Sigmoid colon (tissue), 7 donors: Measurements from ENCODE around the gene EHD3. TPM values are rescaled to one million over a fixed set of nuclear protein-coding genes. Genes with fewer than 3 reads are reported as not detected.

Source experiments
- DNase-seq: peaks from one replicate; pipeline ENCODE4 v3.0.0-alpha.2; 2019
- H3K27ac ChIP-seq, 4 donors: fragments of 200-600 bp; sonication (generic); one replicate each; pipeline ENCODE4 v1.5.1; 2016 to 2019; ENCODE audit warnings: mild to moderate bottlenecking in 1 of 4
- H3K27me3 ChIP-seq, 3 donors: fragments of 200-600 bp; sonication (generic); one replicate each; pipeline ENCODE4 v1.5.1; 2019; ENCODE audit warnings: mild to moderate bottlenecking in 1 of 3
- H3K36me3 ChIP-seq, 4 donors: fragments of 200-600 bp; sonication (generic); one replicate each; pipeline ENCODE4 v1.5.1; 2016 to 2019
- H3K4me1 ChIP-seq, 4 donors: fragments of 200-600 bp; sonication (generic); one replicate each; pipeline ENCODE4 v1.5.1; 2017 to 2019
- H3K4me3 ChIP-seq, 4 donors: fragments of 200-600 bp; sonication (generic); one replicate each; pipeline ENCODE4 v1.5.1; 2017 to 2019; ENCODE audit warnings: mild to moderate bottlenecking in 2 of 4, moderate library complexity in 1 of 4
- H3K9me3 ChIP-seq, 4 donors: fragments of 200-600 bp in 3 of 4; sonication (generic) in 3 of 4; one replicate each; pipeline versions ENCODE4 v1.5.1 to v1.6.1; 2013 to 2019
- CTCF ChIP-seq, 4 experiments: fragments of 450-650 bp in 3 of 4; fragments of 200-600 bp in 1 of 4; IDR thresholded peaks; one replicate each; pipeline ENCODE4 v1.5.1; 2016 to 2019; ENCODE audit warnings: antibody characterized with exemption in 4 of 4, mild to moderate bottlenecking in 3 of 4, moderate library complexity in 2 of 4
- EP300 ChIP-seq, 4 donors: sonication (generic); formaldehyde crosslinking; IDR thresholded peaks; one replicate each; pipeline ENCODE4 v1.6.1; 2017; ENCODE audit warnings: antibody characterized with exemption in 4 of 4
- POLR2A ChIP-seq, 2 donors: fragments of 450-650 bp; IDR thresholded peaks; one replicate each; pipeline ENCODE4 v1.6.1; 2016; ENCODE audit warnings: antibody characterized with exemption in 2 of 2, mild to moderate bottlenecking in 2 of 2, moderate library complexity in 2 of 2
- POLR2AphosphoS5 ChIP-seq, 4 donors: sonication (generic); formaldehyde crosslinking; IDR thresholded peaks; one replicate each; pipeline ENCODE4 v1.6.1; 2017; ENCODE audit warnings: antibody characterized with exemption in 4 of 4
- WGBS, 2 donors: extraction: QIAGEN DNeasy Blood & Tissue Kit; methylation state at CpG; one replicate each; pipeline ENCODE4 v1.1.7; 2013; 5-methylcytosine and 5-hydroxymethylcytosine counted together
- intact Hi-C: fragments of 100-400 bp; cut with DNase I; formaldehyde crosslinking; loops from one replicate; pipeline ENCODE4 v1.15.1; 2023
- polyA plus RNA-seq, 3 donors: library from polyadenylated mRNA; stranded (reverse); fragments of 200-250 nt; gene quantifications; one replicate each; pipeline ENCODE4 v1.2.3, GENCODE V29; 2013
- total RNA-seq, 4 donors: library from RNA; depleted of rRNA; stranded (reverse); fragments of >200 nt; gene quantifications; one replicate each; pipeline ENCODE4 v1.1.0, GENCODE V29; 2016
- donor health status: healthy with polysubstance abuse.
- donor health status: Bipolar disorder and iron deficiency.
- donor health status: healthy.

Gene EHD3
- total and polyA plus RNA-seq, 7 donors, result 0.60 to 7.8 (median 3.7) TPM

GRCh38 chr2:31266804-31267203, 32.9 kb downstream of the EHD3 start:
- intact Hi-C loops, result no loop called here
- TF ChIP-seq CTCF (IDR thresholded peaks at IDR 0.05), result no peak
- no peak for TF ChIP-seq EP300 (IDR thresholded peaks at IDR 0.05)
- TF ChIP-seq POLR2A (IDR thresholded peaks at IDR 0.05), result no peak
- TF ChIP-seq POLR2AphosphoS5 (IDR thresholded peaks at IDR 0.05), result no peak
- H3K36me3 ChIP-seq, result no peaks in the 10 kb centered on the region

GRCh38 chr2:31267437-31268120, 33.6 kb downstream of the EHD3 start:
- Histone ChIP-seq H3K4me3 (no peak overlapping the region), H3K4me1 (no peaks in the 10 kb centered on the region), H3K27me3 (no peaks in the 10 kb centered on the region), H3K27ac (no peak overlapping the region), H3K36me3 (no peaks in the 10 kb centered on the region), H3K9me3 (no peaks in the 10 kb centered on the region)
- TF ChIP-seq EP300 (IDR thresholded peaks at IDR 0.05) (no peak), POLR2AphosphoS5 (IDR thresholded peaks at IDR 0.05) (no peak), POLR2A (IDR thresholded peaks at IDR 0.05) (no peak), CTCF (IDR thresholded peaks at IDR 0.05) (no peak)
- DNase-seq, result no peak
- WGBS, 2 donors, result 89 to 92% methylated on average over 8 of the region's 8 CpGs
- intact Hi-C loops, result no loop called here

More at GRCh38 chr2:31266804-31267203, 32.9 kb downstream of the EHD3 start:
- DNase-seq, result no peak
- Histone ChIP-seq H3K27me3 (no peaks in the 10 kb centered on the region), H3K4me1 (no peaks in the 10 kb centered on the region), H3K4me3 (no peak overlapping the region), H3K27ac (no peak overlapping the region), H3K9me3 (no peaks in the 10 kb centered on the region)
- 70 to 91% methylated on average over 6 of the region's 6 CpGs for WGBS, 2 donors

GRCh38 chr2:31268344-31268743, 34.4 kb downstream of the EHD3 start:
- H3K4me1 ChIP-seq, result no peaks in the 10 kb centered on the region
- no peak overlapping the region for H3K27ac ChIP-seq
- H3K27me3 ChIP-seq, result no peaks in the 10 kb centered on the region
- WGBS, 2 donors, result 94 to 96% methylated on average over 2 of the region's 2 CpGs
- intact Hi-C loops, result no loop called here
- DNase-seq, result no peak
- H3K4me3 ChIP-seq, result no peak overlapping the region
- TF ChIP-seq CTCF (IDR thresholded peaks at IDR 0.05), result no peak
- no peak for TF ChIP-seq EP300 (IDR thresholded peaks at IDR 0.05)
- no peak for TF ChIP-seq POLR2AphosphoS5 (IDR thresholded peaks at IDR 0.05)
- no peak for TF ChIP-seq POLR2A (IDR thresholded peaks at IDR 0.05)
- no peaks in the 10 kb centered on the region for H3K36me3 ChIP-seq
- no peaks in the 10 kb centered on the region for H3K9me3 ChIP-seq

GRCh38 chr2:31269087-31269486, 35.1 kb downstream of the EHD3 start:
- intact Hi-C loops, result no loop called here
- Histone ChIP-seq H3K27ac (no peak overlapping the region), H3K9me3 (no peaks in the 10 kb centered on the region), H3K36me3 (no peaks in the 10 kb centered on the region), H3K4me3 (no peak overlapping the region), H3K27me3 (no peaks in the 10 kb centered on the region), H3K4me1 (no peaks in the 10 kb centered on the region)
- WGBS, 2 donors, result 73 to 81% methylated on average over 4 of the region's 4 CpGs
- DNase-seq, result no peak
- TF ChIP-seq POLR2AphosphoS5 (IDR thresholded peaks at IDR 0.05) (no peak), POLR2A (IDR thresholded peaks at IDR 0.05) (no peak), EP300 (IDR thresholded peaks at IDR 0.05) (no peak), CTCF (IDR thresholded peaks at IDR 0.05) (no peak)

GRCh38 chr2:31270131-31270530, 36.2 kb downstream of the EHD3 start:
- DNase-seq, result no peak
- Histone ChIP-seq H3K36me3 (no peaks in the 10 kb centered on the region), H3K4me1 (no peaks in the 10 kb centered on the region), H3K9me3 (no peaks in the 10 kb centered on the region), H3K27ac (no peak overlapping the region), H3K4me3 (no peak overlapping the region), H3K27me3 (no peaks in the 10 kb centered on the region)
- intact Hi-C loops, result no loop called here
- 89 to 92% methylated on average over 3 of the region's 3 CpGs for WGBS, 2 donors
- TF ChIP-seq POLR2AphosphoS5 (IDR thresholded peaks at IDR 0.05) (no peak), POLR2A (IDR thresholded peaks at IDR 0.05) (no peak)
